ENCODE data around the gene ZNF835.

Gene ZNF835

DNA sequence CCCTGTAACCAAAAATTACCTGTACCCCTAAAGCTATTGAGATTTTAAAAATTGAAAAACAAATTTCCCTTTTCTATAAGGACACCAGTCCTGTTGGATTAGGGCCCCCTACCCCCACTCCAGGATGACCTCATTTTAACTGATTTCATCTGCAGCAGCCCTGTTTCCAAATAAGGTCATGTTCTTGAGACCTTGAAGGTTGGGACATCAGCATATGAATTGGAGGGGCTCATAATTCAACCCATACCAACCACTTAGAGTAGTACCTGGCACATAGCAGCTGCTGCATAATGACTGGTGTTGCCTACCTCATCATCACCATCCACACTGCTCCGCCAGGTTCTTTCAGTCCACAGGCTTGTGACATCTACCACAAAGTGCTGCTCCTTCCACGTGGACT is 58.8 kb downstream of the ZNF835 start:
- Histone ChIP-seq H3K9me2 (replicated peaks; ENCODE audit: control insufficient read depth, low read length) (no peaks in the 10 kb centered on the region), H3K4me2 (ENCODE audit: low read length) (no peak overlapping the region), H3K4me1 (ENCODE audit: control insufficient read depth, low read length) (no peaks in the 10 kb centered on the region), H3K4me3 (ENCODE audit: low read length) (no peak overlapping the region), H3K9me3 (ENCODE audit: control insufficient read depth, insufficient read depth, low read length) (peaks cover 20% of the 10 kb centered on the region; the same call in 1 of the 2 replicates), H3K27me3 (ENCODE audit: control insufficient read depth, low read length) (no peaks in the 10 kb centered on the region), H3K79me2 (ENCODE audit: control insufficient read depth, low read length) (no peaks in the 10 kb centered on the region), H4K20me1 (ENCODE audit: control insufficient read depth, insufficient read depth, low read depth, low read length) (no peaks in the 10 kb centered on the region), H3K36me3 (ENCODE audit: control insufficient read depth, low read length) (no peaks in the 10 kb centered on the region), H3K27ac (ENCODE audit: low read depth, low read length) (no peak overlapping the region), H3F3A (ENCODE audit: control insufficient read depth, insufficient read depth) (no peaks in the 10 kb centered on the region)
- TF ChIP-seq, protein P1, sequence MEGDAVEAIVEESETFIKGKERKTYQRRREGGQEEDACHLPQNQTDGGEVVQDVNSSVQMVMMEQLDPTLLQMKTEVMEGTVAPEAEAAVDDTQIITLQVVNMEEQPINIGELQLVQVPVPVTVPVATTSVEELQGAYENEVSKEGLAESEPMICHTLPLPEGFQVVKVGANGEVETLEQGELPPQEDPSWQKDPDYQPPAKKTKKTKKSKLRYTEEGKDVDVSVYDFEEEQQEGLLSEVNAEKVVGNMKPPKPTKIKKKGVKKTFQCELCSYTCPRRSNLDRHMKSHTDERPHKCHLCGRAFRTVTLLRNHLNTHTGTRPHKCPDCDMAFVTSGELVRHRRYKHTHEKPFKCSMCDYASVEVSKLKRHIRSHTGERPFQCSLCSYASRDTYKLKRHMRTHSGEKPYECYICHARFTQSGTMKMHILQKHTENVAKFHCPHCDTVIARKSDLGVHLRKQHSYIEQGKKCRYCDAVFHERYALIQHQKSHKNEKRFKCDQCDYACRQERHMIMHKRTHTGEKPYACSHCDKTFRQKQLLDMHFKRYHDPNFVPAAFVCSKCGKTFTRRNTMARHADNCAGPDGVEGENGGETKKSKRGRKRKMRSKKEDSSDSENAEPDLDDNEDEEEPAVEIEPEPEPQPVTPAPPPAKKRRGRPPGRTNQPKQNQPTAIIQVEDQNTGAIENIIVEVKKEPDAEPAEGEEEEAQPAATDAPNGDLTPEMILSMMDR (IDR thresholded peaks at IDR 0.05; ENCODE audit: low read depth, low read length, poor library complexity, severe bottlenecking): no peak
- TF ChIP-seq EZH2phosphoT487 (IDR thresholded peaks at IDR 0.05; ENCODE audit: borderline replicate concordance, low read length): no peak
